Neuronal stem cell (in vitro differentiated cells): ENCODE measurements around the gene VPS50.
"Not testable (repeated sequence)": the region's sequence is repeated elsewhere in the genome, so short reads cannot be mapped to it uniquely, and the experiment has no call there.

Experiments used
- DNase-seq: peaks from one replicate; pipeline ENCODE4 v3.0.0-alpha.2; 2013; ENCODE audit warnings: low spot score
- H2AFZ ChIP-seq: one replicate; pipeline ENCODE4 v1.6.1; 2013; ENCODE audit warnings: mild to moderate bottlenecking, low read length, inconsistent platforms
- H2AK5ac ChIP-seq: 2 replicates; pipeline ENCODE4 v1.6.1; 2013; ENCODE audit warnings: low read depth, mild to moderate bottlenecking, inconsistent platforms, low read length, moderate library complexity, mixed read lengths
- H2BK120ac ChIP-seq: 2 replicates; pipeline ENCODE4 v1.6.1; 2013; ENCODE audit warnings: low read depth, mild to moderate bottlenecking, inconsistent platforms, low read length, moderate library complexity, mixed read lengths
- H2BK12ac ChIP-seq: one replicate; pipeline ENCODE4 v1.6.1; 2013; ENCODE audit warnings: low read length, inconsistent platforms
- H2BK15ac ChIP-seq: 2 replicates; pipeline ENCODE4 v1.6.1; 2013; ENCODE audit warnings: mild to moderate bottlenecking, low read length, inconsistent platforms, mixed read lengths
- H2BK5ac ChIP-seq: one replicate; pipeline ENCODE4 v1.6.1; 2013; ENCODE audit warnings: inconsistent platforms, mild to moderate bottlenecking, low read length, moderate library complexity
- H3K14ac ChIP-seq: one replicate; pipeline ENCODE4 v1.6.1; 2013; ENCODE audit warnings: low read length, inconsistent platforms
- H3K18ac ChIP-seq: 2 replicates; pipeline ENCODE4 v1.6.1; 2013; ENCODE audit warnings: low read length, inconsistent platforms
- H3K23ac ChIP-seq: 2 replicates; pipeline ENCODE4 v1.6.1; 2013; ENCODE audit warnings: low read depth, mild to moderate bottlenecking, mixed read lengths, low read length, inconsistent platforms; ENCODE audit not compliant: poor library complexity
- H3K27ac ChIP-seq: replicated peaks from 3 replicates; pipeline ENCODE4 v1.5.1; 2013; ENCODE audit warnings: low read length, inconsistent platforms
- H3K27me3 ChIP-seq, 3 experiments: 2 replicates each; pipeline ENCODE4 v1.6.1; 2013; ENCODE audit warnings: low read length in 3 of 3, mild to moderate bottlenecking in 2 of 3, inconsistent platforms in 1 of 3, low read depth in 1 of 3, mixed read lengths in 1 of 3, moderate library complexity in 1 of 3; ENCODE audit not compliant: control insufficient read depth in 3 of 3, insufficient read depth in 3 of 3
- H3K36me3 ChIP-seq, 2 donors: replicated peaks in 1 of 2; 2 replicates each; pipeline ENCODE4 v1.6.1; 2013; ENCODE audit warnings: low read length in 2 of 2; ENCODE audit not compliant: control insufficient read depth in 2 of 2, insufficient read depth in 2 of 2
- H3K4ac ChIP-seq: 2 replicates; pipeline ENCODE4 v1.6.1; 2013; ENCODE audit warnings: inconsistent platforms, mild to moderate bottlenecking, low read length, moderate library complexity
- H3K4me1 ChIP-seq, 2 donors: 1 replicate in 1 of 2; 2 replicates in 1 of 2; pipeline ENCODE4 v1.6.1; 2013; ENCODE audit warnings: low read length in 2 of 2, low read depth in 1 of 2; ENCODE audit not compliant: control insufficient read depth in 2 of 2, insufficient read depth in 1 of 2
- H3K4me2 ChIP-seq: one replicate; pipeline ENCODE4 v1.6.1; 2013; ENCODE audit warnings: mild to moderate bottlenecking, low read length, inconsistent platforms; ENCODE audit not compliant: insufficient read depth, poor library complexity, severe bottlenecking
- H3K4me3 ChIP-seq, 2 donors: 2 replicates each; pipeline ENCODE4 v1.5.1; 2013; ENCODE audit warnings: low read length in 2 of 2, mild to moderate bottlenecking in 2 of 2, inconsistent platforms in 1 of 2, moderate library complexity in 1 of 2
- H3K79me1 ChIP-seq: one replicate; pipeline ENCODE4 v1.6.1; 2013; ENCODE audit warnings: low read depth, mild to moderate bottlenecking, inconsistent platforms, low read length, moderate library complexity
- H3K9ac ChIP-seq: one replicate; pipeline ENCODE4 v1.6.1; 2013; ENCODE audit warnings: mild to moderate bottlenecking, low read depth, low read length, inconsistent platforms; ENCODE audit not compliant: poor library complexity
- H3K9me3 ChIP-seq, 2 donors: replicated peaks in 1 of 2; 2 replicates each; pipeline versions ENCODE3 to v1.6.1; 2013; ENCODE audit warnings: low read length in 2 of 2, mild to moderate bottlenecking in 2 of 2, inconsistent platforms in 1 of 2, low read depth in 1 of 2, mixed read lengths in 1 of 2, moderate library complexity in 1 of 2; ENCODE audit not compliant: control insufficient read depth in 2 of 2, insufficient read depth in 1 of 2
- H4K8ac ChIP-seq: one replicate; pipeline ENCODE4 v1.6.1; 2013; ENCODE audit warnings: low read depth, mild to moderate bottlenecking, inconsistent platforms, low read length, moderate library complexity
- H4K91ac ChIP-seq: one replicate; pipeline ENCODE4 v1.6.1; 2013; ENCODE audit warnings: low read length, low read depth, mild to moderate bottlenecking, inconsistent platforms; ENCODE audit not compliant: poor library complexity
- WGBS, 2 donors: extraction: QIAGEN DNeasy Blood & Tissue Kit; methylation state at CpG; one replicate each; pipeline ENCODE4 v1.1.7; 2013; ENCODE audit warnings: missing lambda C conversion rate in 2 of 2, mixed read lengths in 1 of 2; ENCODE audit not compliant: insufficient read length in 2 of 2, insufficient replicate concordance in 1 of 2; ENCODE audit errors: extremely low coverage in 2 of 2; 5-methylcytosine and 5-hydroxymethylcytosine counted together

The VPS50 gene

DNA sequence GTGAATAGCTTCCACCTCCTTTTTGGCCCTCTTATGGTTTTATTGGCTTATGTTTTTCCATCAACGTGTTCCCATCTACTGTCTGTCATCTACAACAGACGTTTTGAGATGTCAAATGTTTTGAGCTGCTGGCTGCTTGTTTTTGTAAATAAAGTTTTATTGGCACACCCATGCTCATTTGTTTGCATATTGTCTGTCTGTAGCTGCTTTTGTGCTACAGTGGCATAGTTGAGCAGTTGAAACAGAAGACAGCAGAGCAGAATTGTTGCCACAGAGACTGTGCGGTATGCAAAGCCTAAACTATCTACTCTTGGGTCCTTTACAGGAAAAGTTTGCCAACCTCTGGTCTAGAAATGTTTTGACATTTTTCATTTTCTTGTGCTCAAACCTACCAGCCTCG is 88.7 kb downstream of the VPS50 start:
- Histone ChIP-seq H3K9me3 (no peaks in the 10 kb centered on the region), H4K8ac (no peak overlapping the region), H3K4me3 (no peak overlapping the region), H4K91ac (no peak overlapping the region), H2AK5ac (no peak overlapping the region), H2BK12ac (no peak overlapping the region), H3K9ac (no peak overlapping the region), H2BK5ac (no peak overlapping the region), H3K27me3 (no peaks in the 10 kb centered on the region), H3K18ac (no peak overlapping the region), H3K23ac (no peak overlapping the region), H3K14ac (no peak overlapping the region), H3K36me3 (no peaks in the 10 kb centered on the region), H2AFZ (no peak overlapping the region), H3K4me2 (no peak overlapping the region), H3K79me1 (no peaks in the 10 kb centered on the region), H2BK15ac (no peak overlapping the region), H3K27ac (no peak overlapping the region), H2BK120ac (no peak overlapping the region), H3K4me1 (no peaks in the 10 kb centered on the region), H3K4ac (no peak overlapping the region)
- no CpG with 5 or more reads among the region's 4 CpGs for WGBS, 2 donors
- DNase-seq: no peak

DNA sequence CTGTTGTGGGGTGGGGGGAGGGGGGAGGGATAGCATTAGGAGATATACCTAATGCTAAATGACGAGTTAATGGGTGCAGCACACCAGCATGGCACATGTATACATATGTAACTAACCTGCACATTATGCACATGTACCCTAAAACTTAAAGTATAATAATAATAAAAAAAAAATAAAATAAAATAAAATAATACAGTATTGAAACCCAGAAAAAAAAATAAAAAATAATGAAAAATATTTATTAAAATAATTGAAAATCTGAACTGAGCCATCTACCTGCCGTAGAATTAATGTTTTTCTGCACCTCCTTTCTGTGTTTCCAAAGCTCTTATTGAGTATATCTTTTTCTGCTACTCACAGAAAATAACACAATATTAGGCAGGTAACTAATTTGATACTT is 94.1 kb downstream of the VPS50 start:
- H3K9ac ChIP-seq, H2AFZ ChIP-seq, H3K4me3 ChIP-seq, H3K4ac ChIP-seq, H3K14ac ChIP-seq, H3K27ac ChIP-seq, H4K91ac ChIP-seq, H2BK120ac ChIP-seq, H2BK5ac ChIP-seq, H3K4me1 ChIP-seq, H3K4me2 ChIP-seq, DNase-seq, H2BK12ac ChIP-seq, H3K9me3 ChIP-seq, H2AK5ac ChIP-seq, H3K79me1 ChIP-seq, H3K36me3 ChIP-seq, H3K27me3 ChIP-seq, H3K23ac ChIP-seq, H3K18ac ChIP-seq, H2BK15ac ChIP-seq, H4K8ac ChIP-seq: not testable (repeated sequence)
- WGBS, 2 donors: no CpG with 5 or more reads among the region's 2 CpGs

DNA sequence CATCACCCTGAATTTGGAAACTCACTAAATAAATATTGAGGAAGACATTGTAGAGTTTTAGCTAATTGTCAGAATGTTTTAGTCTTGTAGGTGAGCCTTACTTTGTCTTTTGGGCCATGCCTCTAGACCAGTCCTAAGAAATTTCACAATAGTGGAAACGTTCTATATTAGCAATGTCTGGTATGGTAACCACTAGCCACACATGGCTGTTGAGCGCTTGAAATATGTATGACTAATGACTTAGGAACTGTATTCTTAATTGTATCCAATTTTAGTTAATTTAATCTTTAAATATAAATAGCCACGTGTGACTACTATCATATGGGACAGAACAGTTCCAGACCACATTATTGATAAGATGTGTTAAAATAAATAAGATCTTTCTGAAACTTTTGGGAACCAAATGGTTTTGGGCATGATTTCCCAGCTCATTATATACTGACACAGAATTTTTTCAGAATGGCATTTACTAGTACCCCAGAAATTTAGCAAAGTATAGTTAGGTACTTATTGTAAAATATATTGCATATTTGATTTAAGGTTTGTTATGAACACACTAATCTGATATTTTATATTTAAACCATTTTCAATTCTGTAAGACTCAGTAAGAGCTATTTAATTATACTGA is 95.0 kb downstream of the VPS50 start:
- no peak overlapping the region for H3K14ac ChIP-seq
- DNase-seq: no peak
- no peak overlapping the region for H2AFZ ChIP-seq
- no peaks in the 10 kb centered on the region for H3K79me1 ChIP-seq
- H3K9ac ChIP-seq: no peak overlapping the region
- H3K18ac ChIP-seq: no peak overlapping the region
- no peak overlapping the region for H4K8ac ChIP-seq
- H3K36me3 ChIP-seq: no peaks in the 10 kb centered on the region
- no peak overlapping the region for H3K27ac ChIP-seq
- no peaks in the 10 kb centered on the region for H3K9me3 ChIP-seq
- H2AK5ac ChIP-seq: no peak overlapping the region
- H2BK120ac ChIP-seq: no peak overlapping the region
- H2BK15ac ChIP-seq: no peak overlapping the region
- H3K4me2 ChIP-seq: no peak overlapping the region
- H3K4ac ChIP-seq: no peak overlapping the region
- H4K91ac ChIP-seq: no peak overlapping the region
- no peak overlapping the region for H3K4me3 ChIP-seq
- H3K27me3 ChIP-seq: no peaks in the 10 kb centered on the region
- no peak overlapping the region for H2BK12ac ChIP-seq
- no peak overlapping the region for H2BK5ac ChIP-seq
- H3K4me1 ChIP-seq: no peaks in the 10 kb centered on the region
- WGBS, 2 donors: no CpG with 5 or more reads among the region's 3 CpGs
- no peak overlapping the region for H3K23ac ChIP-seq

DNA sequence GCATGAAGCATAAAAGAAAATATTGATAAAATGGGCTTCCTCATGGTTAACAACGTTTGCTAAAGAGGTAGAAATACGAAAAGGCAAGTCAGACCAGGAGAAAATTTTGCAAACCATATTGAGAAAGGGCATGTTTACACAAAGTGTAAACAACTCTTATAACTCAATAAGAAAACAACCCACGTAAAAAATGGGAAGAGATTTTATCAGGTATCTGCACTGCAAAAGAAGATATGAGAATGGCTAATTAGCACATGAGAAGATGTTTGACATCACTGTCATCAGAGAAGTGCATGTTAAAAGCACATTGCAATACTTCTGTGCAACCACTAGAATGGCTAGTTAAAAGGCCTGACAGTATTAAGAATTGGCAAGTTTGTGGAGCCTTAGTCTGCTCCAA is 99.5 kb downstream of the VPS50 start:
- H4K91ac ChIP-seq: no peak overlapping the region
- H2BK120ac ChIP-seq: no peak overlapping the region
- H3K9ac ChIP-seq: no peak overlapping the region
- H2BK12ac ChIP-seq: no peak overlapping the region
- H3K4ac ChIP-seq: no peak overlapping the region
- no peak overlapping the region for H2AFZ ChIP-seq
- no peak overlapping the region for H4K8ac ChIP-seq
- no peak for DNase-seq
- no peaks in the 10 kb centered on the region for H3K79me1 ChIP-seq
- H2BK15ac ChIP-seq: no peak overlapping the region
- no peak overlapping the region for H3K18ac ChIP-seq
- H3K27ac ChIP-seq: no peak overlapping the region
- no peaks in the 10 kb centered on the region for H3K9me3 ChIP-seq
- no peaks in the 10 kb centered on the region for H3K4me1 ChIP-seq
- no peak overlapping the region for H2BK5ac ChIP-seq
- H3K4me2 ChIP-seq: no peak overlapping the region
- H3K27me3 ChIP-seq: no peaks in the 10 kb centered on the region
- no peak overlapping the region for H3K23ac ChIP-seq
- H3K14ac ChIP-seq: no peak overlapping the region
- WGBS, 2 donors: no CpG with 5 or more reads among the region's 3 CpGs
- H2AK5ac ChIP-seq: no peak overlapping the region
- H3K36me3 ChIP-seq: no peaks in the 10 kb centered on the region
- no peak overlapping the region for H3K4me3 ChIP-seq
